GM19238 (cell line): ENCODE measurements around the gene PPP6R2.
A peak's percentile ranks its signal among the peaks of the same experiment; 100 is the strongest.

ENCODE experiments used
- DNase-seq: peaks from one replicate; pipeline ENCODE4 v3.0.0; 2011; ENCODE audit warnings: low spot score; ENCODE audit not compliant: insufficient read length

PPP6R2 gene

DNA sequence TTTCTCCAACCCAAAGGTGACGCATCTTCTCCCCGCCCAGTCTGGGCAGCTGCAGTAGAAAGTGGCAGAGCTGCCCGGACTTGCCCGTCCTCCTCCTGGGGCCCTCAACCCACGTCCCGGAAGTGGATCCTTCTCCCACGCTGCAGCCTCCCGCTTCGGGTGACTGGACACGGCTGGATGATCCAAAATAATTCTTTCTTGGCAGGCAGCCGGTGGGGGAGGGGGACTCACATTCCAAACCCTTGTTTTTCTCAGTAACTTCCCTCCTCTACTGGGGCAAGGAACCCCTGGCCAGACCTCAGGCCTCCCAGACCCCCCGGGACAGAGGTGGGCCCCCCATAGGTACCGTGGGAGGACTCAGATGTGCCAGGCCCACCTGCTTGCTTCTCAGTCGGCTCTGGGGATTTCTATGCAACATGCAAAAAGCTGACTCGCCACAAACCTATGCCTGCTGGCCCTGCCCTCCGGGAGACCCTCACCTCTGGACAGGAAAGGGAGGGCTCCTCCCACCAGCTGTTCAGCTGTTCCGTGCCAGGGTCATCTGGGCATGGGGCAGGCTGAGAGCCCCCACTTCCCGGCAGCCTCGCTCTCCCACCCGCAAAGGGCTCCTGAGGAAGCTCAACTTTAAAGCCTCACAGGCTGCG, 37.1 kb upstream of the PPP6R2 start:
- no peak for DNase-seq

DNA sequence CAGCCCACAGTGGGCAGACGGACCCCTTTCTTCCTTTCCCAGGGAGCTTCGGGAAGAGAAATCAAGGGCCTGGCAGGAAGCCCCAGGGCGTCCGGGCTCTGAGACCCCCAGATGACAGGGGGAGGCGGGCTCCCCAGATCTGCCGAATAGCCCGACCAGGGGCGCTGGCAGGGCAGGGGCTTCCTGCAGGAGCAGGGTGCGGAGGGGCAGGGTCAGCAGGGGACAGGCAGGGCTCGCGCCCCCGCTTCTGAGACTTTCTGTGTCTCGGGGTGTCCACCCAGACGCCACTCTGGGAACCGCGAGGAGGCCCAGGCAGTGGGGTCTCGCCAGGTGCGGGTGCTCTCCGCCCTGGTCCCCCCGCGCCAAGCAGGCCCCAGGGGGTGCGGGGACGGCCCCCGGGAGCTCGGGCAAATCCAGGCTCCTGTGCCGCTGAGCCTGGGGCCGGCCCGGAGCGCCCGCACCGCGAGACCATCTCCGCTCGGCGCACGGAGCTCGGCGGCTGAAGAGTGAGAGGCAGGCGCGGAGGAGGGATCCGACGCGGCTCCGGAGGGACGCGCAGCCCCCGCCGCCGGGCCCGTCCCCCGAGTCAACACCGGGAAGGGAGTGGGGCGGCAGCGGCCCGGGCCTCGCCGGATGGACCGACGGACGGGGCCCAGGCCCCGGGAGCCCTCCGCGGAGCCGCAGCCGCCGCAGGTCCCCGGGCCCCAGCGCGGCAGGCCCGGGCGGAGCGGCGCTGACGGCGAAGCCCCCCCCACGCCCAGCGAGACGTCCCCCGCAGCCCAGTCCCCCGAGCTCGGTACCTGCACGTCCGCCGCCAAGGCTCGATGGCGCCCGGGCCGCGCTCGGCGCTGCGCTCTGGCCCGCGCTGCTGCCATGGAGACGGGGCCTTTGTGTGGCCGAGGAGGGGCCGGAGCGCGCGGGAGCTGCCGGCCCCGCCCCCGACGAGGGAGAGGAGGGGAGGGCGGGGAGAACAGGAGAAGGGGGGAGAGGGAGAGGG, 36.1 kb upstream of the PPP6R2 start, which contains the start of gene PLXNB2:
Gene PLXNB2 (minus strand): TSS at position 894 of the 997 bp plus-strand sequence. CDS start 17,062 bp downstream, outside the sequence.
- peak; percentile 91 for DNase-seq

DNA sequence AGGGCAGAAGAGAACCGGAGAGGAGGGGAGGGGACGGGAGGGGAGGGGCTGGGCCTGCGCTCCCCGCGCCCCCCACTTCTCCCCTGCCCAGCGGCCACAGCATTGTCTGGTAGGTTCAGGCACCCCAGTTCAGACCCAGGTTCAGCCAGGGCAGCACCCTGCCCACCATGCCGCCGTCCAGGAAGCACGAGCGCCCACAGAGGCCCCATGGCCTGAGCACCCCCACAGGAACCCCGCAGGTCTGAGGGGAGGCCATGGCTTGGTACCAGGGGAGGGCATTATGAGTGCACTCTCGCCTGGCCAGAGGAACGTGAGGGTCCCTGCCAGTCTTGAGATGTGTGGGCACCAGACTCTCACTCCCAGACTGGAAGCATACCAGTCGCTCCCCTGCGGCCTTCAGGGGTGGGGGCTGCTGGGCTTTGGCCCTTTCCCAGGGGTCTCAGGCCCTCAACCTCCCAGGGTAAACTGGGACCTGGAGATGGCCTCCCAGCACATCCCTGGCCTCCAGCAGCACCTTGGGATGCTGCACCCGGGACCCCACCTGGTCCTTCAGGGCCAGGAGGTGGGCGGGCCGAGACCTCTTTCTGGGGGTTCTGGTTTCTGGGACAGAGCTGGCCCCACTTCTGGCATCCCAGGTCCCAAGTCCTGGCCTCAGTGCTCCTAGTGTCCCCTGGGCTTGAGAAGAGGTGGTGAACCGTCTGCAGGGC, 35.1 kb upstream of the PPP6R2 start:
- DNase-seq = no peak

DNA sequence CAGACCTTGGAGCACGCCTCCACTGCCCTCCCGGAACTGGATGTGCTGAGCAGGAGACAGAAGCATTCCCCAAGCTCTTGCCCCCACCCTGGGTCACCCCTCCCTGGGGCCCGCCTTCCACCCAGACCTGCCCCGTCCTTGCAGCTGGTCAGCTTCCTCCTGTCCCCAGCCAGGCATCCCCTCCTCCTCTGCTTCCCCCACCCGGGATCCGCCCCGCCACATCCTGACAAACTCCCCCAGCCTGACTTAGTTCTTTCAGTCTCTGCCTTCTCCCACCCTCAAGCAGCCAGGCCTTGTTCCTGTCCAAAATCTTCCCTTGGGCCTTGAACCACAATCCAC, 34.6 kb upstream of the PPP6R2 start:
- DNase-seq = no peak

DNA sequence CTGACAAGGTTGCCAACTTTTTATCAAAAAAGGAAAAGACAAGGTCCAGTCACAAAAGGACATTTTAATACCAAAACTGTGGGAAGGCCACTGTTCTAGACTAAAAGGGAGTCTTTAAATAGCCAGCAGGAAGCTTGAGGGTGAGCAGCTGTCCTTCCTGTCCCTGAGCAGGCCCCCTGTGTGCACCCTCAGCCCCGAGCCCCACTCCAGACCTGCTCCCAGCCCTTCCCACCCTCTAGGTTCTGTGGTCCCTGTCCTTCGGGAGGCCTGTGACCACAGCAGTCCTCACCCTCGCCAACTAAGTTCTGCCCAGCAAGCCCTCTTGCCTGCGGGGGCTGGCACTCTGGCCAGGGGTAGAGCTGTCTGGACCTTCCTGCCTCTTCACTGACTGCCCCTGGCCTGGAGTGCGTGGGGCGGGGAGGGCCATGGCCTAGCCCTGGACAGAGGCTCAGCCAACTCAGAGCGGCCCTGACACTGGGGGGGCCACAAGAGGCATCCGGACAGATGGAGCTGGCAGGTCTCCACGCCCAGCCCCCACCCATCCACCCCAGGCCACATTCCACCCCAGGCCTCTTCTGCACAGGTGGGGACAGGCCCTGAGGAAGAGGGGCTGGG, 34.0 kb upstream of the PPP6R2 start:
- DNase-seq = no peak

DNA sequence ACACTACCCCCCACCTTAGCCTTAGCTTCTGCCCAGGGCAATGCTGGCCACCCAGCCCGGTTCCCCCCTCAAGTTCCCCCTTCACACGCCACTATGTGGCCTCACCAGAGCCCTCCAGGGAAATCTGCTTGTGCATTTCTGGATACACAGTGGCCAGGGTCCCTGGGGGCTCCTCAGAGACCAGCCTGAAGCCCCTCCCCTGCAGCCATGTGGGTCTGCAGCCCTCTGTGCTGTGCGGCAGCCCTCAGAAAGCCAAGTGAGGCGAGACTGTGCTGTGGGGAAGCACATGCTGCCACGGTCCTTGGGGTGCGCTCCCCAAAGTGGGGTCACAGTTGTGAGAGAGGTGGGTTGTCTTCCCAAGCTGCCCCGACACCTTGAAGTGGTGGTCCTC, 33.5 kb upstream of the PPP6R2 start:
- no peak for DNase-seq

DNA sequence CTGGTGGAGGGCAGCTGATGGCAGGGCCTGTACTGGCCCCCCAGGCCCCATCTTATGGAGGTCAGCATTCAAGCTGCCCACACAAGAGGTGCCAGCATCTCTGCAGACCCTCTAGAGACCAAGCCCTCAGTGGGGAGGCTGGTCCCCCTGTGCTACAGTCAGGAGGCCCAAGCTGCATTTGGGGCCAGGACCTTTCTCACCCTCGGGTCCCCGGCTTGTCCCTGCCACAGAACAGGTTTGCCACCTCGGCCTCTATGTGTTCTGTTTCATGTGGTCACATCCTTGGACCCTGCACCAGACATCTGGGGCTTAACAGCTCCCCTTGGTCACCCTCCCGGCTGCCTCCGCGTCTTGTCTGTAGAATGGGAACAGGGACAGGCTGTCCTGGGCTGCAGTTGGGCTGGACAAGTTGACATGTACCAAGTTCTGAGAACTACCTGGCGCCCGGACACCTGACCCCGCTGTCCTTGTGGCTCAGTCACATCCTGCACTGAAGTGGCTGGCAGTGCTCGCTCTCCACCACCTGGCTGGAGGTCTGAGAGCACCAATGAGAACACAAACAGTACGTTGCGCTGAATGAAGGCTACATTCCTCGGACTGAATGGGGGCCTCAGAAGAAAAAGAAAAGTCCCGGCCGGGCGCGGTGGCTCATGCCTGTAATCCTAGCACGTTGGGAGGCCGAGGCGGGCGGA, 33.0 kb upstream of the PPP6R2 start:
- no peak for DNase-seq

DNA sequence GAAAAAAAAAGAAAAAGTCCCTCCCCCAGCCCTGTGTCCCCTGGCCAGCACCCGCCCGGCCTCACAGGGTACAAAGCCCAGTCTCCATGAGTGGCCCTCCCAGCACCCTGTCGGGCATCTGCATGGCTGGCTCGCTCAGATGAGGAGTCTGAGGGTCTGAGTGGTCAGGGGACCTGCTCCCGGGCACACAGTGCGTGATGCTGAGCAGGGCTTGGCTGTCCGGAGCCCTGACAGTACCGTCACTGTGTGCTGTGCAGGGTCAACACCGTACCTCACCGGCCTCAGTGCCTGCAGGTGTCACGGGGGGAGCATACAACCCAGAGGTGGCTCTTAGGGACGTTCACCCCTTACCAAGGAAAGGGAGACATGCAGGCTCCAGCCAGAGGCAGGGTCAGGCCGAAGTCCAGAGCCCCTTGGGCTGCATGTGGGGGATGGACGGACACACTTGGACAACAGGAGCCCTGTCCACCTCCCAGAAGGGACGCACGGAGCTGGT, 32.1 kb upstream of the PPP6R2 start:
- no peak for DNase-seq

DNA sequence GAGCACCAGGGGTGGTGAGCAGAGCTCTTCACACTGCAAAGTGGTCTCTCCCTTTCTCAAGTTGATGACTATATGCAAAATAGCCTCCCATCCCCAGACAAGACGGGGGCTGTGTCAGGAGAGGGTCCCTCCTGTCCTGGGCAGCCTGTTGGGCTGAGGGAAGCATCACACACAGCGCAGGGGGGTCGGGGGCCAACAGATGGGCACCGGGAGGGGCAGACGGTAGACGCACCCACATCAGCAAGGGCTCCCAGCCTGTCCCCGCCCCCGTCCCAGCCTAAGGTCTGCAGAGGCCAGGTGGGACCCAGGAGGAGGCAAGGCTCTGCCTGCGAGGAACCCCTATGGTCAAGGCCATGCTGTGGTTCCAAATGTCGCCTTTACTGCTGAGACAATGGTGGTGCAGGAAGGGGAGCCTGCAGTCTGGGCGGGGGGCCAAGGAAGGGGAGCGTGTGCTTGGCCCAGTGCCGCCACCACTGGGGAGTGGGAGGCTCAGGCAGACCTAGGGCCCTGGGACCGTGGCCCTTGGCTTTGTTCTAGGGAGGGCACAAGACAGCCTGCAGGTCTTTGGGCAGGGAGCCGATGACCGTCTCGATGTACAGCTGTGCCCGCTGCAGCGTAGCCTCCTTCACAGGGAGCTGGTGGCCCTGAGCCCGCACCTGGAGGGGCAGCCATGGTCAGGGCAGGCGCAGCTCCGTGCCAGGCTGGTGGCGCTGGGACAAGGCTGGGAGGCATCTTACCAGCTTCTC, 31.3 kb upstream of the PPP6R2 start:
- DNase-seq = no peak

DNA sequence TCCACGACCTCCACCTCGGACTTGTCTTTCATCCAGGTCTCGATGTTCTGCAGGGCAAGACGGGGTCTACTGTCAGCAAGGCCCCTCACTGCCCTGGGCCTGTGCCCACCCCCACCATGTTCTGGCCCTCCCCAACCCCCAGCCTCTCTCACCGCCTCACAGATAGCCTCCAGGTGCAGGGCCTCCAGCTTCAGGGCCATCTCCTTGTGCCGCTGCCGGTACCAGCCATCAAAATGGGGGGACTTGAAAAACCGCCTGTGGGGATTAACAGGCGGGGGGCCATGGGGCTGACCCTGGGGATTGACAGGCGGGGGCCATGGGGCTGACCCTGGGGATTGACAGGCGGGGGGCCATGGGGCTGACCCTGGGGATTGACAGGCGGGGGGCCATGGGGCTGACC, 30.8 kb upstream of the PPP6R2 start:
- DNase-seq = no peak

DNA sequence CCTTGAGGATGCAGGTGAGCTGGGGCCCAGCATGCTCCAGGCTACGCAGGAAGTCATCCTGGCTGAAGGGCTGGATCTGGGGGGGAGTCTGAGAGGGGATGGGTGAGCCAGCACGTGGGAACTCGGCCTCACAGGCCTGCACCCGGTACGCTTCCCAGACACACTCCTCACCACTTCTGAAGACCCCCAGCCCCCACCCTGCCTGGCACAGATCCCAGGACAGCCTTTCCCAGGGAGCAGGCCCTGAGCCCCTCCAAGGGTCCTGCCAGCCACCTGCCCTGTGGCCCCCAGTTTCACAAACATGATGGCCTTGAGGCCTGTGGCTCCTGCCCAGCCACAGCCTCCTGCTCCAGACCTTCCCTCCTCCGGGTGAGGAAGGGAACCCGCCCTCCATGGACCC, 30.1 kb upstream of the PPP6R2 start:
- DNase-seq = no peak

DNA sequence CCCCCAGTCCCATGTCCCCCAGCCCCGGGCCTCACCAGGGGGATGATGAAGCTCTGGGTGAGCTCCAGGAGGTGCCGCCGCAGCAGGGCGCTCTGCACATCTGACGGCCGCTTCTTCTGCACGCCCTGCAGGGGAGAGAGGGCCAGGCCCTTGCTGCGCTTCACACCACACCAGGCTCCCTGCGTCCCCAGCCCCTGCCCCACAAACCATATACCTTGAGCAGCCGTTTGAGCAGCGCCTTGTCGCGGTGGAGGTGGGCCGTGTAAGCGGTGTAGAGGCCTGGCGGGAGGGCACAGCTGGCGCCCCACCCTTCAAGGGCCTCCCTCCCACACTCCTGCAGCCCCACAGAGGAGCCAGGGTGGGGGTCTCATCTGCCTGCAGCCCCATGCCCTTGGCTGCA, 29.5 kb upstream of the PPP6R2 start:
- no peak for DNase-seq

DNA sequence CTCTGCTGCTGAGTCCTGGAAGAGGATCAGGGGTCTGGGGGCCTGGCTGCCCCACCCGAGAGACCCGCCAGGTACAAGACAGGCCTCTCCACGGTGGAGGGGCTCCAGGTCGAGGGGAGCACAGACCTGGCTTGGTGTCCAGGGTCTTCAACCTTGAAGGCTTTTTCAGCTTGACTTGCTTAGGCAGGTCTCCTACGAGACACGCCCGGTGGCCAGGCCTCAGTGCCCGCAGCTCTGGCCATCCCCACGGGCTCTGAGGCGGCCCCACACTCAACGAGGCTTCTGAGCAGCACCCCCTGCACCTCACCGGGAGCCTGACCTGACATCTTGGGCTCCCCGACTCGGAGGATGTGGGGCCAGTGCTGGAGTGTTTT, 29.1 kb upstream of the PPP6R2 start:
- no peak for DNase-seq

DNA sequence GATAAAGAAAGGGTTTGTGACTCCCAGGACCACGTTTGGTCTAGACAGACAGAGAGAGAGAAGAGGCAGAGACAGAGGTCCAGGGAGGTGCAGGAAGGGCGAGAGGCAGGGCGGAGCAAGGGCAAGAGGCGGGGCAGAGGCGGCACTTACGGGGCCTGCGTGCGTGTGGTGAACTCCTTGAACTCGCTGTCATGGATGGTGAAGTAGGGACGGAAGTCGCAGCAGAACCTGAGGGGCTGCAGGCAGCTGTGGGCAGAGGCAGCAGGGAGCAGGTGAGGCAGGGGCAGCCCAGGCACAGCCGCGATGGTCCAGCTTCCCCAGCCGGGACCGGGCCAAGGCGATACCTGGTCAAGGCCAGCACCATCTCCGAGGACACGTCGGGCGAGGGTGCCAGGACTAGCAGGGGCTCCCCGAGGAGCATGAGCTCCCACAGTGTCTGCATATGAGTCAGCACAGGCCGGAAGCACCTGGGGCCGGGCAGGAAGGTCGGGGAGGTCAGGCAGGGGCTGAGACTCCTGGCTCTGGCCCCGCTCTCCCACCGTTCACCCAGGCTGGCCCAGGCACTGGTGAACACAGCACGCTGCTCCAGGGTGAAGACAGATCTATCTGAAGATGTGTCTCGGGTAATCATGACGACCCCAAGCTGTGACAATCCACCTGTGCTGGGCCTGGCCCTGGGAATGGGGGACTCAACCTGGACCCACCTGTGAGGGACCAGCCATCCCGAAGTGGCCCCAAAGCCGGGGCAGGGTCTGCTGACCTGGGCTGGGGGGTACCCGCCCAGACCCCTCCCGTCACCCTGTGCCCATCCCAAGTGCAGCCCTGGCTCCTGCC, 28.5 kb upstream of the PPP6R2 start:
- DNase-seq = peak; percentile 92

DNA sequence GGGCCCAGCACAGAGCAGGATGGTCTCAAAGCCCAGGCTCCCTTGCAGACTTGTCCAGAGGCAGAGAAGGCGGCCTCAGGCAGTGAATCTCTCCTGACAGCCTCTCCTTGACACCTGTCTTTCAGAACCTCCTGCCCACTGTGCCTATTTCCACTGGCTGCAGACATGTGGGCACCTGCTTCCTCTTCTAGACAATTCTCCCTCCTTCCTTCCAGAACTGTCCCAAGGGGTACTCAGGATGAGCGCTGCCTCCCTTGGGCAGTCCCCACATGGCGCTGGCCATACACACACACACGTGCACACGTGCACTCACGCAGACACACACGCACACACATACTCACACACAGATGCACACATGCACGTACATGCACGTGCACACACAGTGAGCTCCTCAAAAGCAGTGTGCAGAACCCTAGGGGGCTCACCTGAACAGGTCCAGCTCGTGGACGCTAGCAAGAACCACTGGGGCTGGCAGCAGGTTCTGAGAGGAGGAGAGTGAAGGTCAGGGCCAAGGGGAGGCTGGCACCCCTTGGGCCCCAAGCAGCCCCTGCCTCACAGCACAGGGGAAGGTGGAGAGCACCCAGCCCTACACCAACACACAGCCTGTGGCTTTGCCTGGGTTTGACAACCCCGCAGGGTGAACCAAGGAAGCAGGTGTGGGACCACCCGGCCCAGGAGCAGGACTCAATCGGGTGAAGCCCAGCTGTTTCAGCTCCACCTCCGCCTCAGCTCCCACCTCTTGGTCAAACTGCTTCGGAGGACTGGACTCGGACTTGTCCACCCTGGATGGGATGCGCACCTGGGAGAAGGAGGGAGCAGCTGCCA, 27.6 kb upstream of the PPP6R2 start:
- no peak for DNase-seq

DNA sequence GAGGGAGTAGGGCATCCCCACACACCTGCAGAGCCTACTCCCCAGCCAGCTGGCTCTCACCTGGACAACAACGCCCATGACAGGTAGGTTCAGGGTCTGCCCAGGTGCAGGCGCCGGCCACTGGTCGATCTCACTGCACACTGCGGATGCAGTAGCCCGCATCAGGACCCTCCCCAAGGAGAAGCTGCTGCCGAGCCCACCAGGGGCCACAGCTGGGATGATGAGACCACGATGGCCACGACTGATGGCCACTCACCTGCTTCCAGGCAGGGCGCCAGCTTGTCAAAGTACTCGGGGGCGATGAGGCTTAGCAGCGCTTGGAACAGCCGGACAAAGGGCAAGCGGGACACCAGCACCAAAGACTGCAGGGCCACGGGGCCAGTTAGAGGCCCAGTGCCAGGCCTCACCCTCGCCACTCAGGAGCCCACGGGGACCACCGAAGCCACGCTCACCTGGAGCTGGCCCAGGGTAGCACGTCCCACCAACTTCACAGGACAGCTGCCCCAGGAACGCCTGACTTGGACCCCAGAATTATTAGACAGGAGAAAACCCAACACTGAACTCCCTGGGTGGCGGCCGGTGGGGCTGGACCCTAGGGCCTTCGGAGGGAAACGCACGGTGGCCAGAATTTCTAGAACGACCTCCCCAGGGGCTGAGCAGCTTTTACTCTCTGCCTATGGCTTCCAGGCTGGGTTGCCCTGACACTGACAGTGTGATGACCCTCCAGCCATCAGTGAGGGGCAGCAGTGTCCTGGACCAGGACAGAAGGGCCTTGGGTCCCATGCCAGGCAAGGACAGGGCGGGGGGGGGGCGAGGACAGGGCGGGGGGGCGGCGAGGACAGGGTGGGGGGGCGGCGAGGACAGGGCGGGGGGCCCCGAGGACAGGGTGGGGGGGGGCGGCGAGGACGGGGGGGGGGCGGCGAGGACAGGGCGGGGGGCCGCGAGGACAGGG, 26.7 kb upstream of the PPP6R2 start:
- DNase-seq = no peak

DNA sequence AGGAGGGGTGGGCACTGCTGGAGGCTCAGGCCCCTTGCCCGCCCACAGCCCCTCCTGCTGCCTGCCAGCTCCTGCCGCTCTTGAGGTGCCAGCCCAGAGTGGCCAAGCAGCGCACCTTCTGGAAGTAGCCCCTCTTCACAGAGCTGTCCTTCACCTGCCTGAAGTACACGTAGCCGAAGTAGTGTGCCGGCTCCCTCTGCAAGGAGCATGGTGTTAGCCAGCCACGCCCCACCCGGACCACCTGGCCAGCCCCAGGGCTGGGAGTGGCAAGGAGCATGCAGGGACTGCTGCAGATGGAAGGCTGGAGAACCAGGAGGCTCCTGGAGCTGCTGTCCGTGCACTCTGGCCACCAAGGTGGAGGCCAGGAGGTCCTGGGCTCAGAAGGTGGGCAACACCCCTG, 25.9 kb upstream of the PPP6R2 start:
- no peak for DNase-seq
